ENCODE data around the gene ZHX3.
A peak's percentile ranks its signal among the peaks of the same experiment; 100 is the strongest.
"Not testable (repeated sequence)": the region's sequence is repeated elsewhere in the genome, so short reads cannot be mapped to it uniquely, and the experiment has no call there.

Gene ZHX3

GRCh38 chr20:41331731-41332130 is 14.2 kb upstream of the ZHX3 start:
- no peak for DNase-seq

GRCh38 chr20:41330941-41331340 is 13.4 kb upstream of the ZHX3 start:
- DNase-seq, result no peak

GRCh38 chr20:41330343-41330720 is 12.8 kb upstream of the ZHX3 start:
- DNase-seq, result no peak

GRCh38 chr20:41329435-41330342 is 12.2 kb upstream of the ZHX3 start:
- DNase-seq, result no peak

- DNase-seq, result no peak
Observed at GRCh38 chr20:41327178-41327577, 9.6 kb upstream of the ZHX3 start.

GRCh38 chr20:41320976-41321375 is 3.4 kb upstream of the ZHX3 start:
- DNase-seq, result no peak

GRCh38 chr20:41320441-41320840 is 2.9 kb upstream of the ZHX3 start:
- DNase-seq, result no peak

GRCh38 chr20:41318271-41318649 is 729 bp upstream of the ZHX3 start:
- DNase-seq, result no peak

GRCh38 chr20:41316602-41317545 is 657 bp downstream of the ZHX3 start:
- peak; percentile 64 for DNase-seq

GRCh38 chr20:41316051-41316450 is 1.5 kb downstream of the ZHX3 start:
- no peak for DNase-seq

GRCh38 chr20:41314386-41314785 is 3.1 kb downstream of the ZHX3 start:
- no peak for DNase-seq

GRCh38 chr20:41312009-41312408 is 5.5 kb downstream of the ZHX3 start:
- not testable (repeated sequence) for DNase-seq

- no peak for DNase-seq
Observed at GRCh38 chr20:41309817-41310216, 7.7 kb downstream of the ZHX3 start.

- DNase-seq, result no peak
Observed at GRCh38 chr20:41308726-41309413, 8.7 kb downstream of the ZHX3 start.

- DNase-seq, result no peak
Observed at GRCh38 chr20:41308290-41308711, 9.2 kb downstream of the ZHX3 start.

- no peak for DNase-seq
Observed at GRCh38 chr20:41307021-41307420, 10.5 kb downstream of the ZHX3 start.

- DNase-seq, result peak; percentile 38
Observed at GRCh38 chr20:41306061-41306727, 11.3 kb downstream of the ZHX3 start.

- DNase-seq, result no peak
Observed at GRCh38 chr20:41304424-41305079, 13.0 kb downstream of the ZHX3 start.

- no peak for DNase-seq
Observed at GRCh38 chr20:41304002-41304401, 13.5 kb downstream of the ZHX3 start.

GRCh38 chr20:41300886-41301285 is 16.6 kb downstream of the ZHX3 start:
- no peak for DNase-seq

- no peak for DNase-seq
Observed at GRCh38 chr20:41300383-41300782, 17.1 kb downstream of the ZHX3 start.

GRCh38 chr20:41299899-41300298 is 17.6 kb downstream of the ZHX3 start:
- no peak for DNase-seq

All from NCI-H526 treated with DMSO at 0.1 percent for 48 hours (cell line).